Measurements from ENCODE around the gene CNTNAP2. TPM values are rescaled to one million over a fixed set of nuclear protein-coding genes. Genes with fewer than 3 reads are reported as not detected.

CNTNAP2 gene
- total RNA-seq, 4 donors from 2014 or later: 0.91 to 16.0 TPM; not detected in 2

DNA sequence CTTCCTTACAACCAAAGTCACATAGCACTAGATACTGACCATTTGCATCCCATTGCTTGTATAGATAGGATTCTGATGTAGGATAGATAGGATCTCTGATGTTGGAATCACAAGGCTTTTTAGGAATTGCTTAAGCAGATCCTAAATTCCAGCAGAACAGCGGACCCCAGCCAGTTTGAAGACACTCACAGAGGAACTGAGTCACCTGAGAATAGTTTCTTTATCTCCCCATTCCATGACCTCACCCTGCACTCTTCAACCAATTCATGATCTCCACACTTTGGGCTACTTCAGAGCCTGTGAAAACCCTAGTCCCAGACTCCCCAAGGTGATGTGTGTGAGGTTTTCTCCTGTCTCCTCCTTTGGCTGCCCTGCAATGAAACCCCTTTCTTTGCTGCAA is 179.4 kb downstream of the CNTNAP2 start:
- Histone ChIP-seq H3K27me3 (no peaks in the 10 kb centered on the region), H3K9me3 (no peaks in the 10 kb centered on the region), H3K27ac (no peak overlapping the region), H3K36me3 (no peaks in the 10 kb centered on the region), H3K4me3 (no peak overlapping the region), H3K4me1 (no peaks in the 10 kb centered on the region)
- TF ChIP-seq POLR2A (IDR thresholded peaks at IDR 0.05): no peak
- TF ChIP-seq, protein P1, sequence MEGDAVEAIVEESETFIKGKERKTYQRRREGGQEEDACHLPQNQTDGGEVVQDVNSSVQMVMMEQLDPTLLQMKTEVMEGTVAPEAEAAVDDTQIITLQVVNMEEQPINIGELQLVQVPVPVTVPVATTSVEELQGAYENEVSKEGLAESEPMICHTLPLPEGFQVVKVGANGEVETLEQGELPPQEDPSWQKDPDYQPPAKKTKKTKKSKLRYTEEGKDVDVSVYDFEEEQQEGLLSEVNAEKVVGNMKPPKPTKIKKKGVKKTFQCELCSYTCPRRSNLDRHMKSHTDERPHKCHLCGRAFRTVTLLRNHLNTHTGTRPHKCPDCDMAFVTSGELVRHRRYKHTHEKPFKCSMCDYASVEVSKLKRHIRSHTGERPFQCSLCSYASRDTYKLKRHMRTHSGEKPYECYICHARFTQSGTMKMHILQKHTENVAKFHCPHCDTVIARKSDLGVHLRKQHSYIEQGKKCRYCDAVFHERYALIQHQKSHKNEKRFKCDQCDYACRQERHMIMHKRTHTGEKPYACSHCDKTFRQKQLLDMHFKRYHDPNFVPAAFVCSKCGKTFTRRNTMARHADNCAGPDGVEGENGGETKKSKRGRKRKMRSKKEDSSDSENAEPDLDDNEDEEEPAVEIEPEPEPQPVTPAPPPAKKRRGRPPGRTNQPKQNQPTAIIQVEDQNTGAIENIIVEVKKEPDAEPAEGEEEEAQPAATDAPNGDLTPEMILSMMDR (IDR thresholded peaks at IDR 0.05): no peak
- intact Hi-C loops (cut with DNase I; ENCODE audit: low total_unique reads): no loop called here
- no peak for DNase-seq

DNA sequence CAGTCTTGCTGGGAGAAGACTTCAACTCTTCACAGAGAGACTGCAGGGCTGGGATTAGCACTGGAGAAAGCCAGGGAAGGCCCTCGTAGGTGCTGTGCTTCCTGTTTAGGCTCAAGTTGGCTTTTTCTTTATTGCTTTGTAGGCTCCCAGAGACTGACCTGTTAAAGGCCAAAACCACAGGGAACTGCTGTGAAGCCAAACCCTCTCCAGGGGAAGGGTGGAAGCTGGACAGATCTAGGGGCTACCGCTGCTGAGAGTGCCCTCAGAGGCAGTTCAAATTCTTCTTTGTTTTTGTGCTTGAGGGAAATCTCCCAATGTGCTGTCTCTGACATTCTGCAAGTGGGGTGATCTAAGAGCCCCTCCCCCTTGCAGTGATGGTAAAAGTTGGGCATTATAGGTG is 198.4 kb downstream of the CNTNAP2 start:
- H3K4me1 ChIP-seq: no peaks in the 10 kb centered on the region
- H3K27ac ChIP-seq: no peak overlapping the region
- intact Hi-C loops (cut with DNase I; ENCODE audit: low total_unique reads): no loop called here
- no peaks in the 10 kb centered on the region for H3K9me3 ChIP-seq
- TF ChIP-seq, protein P1 (IDR thresholded peaks at IDR 0.05): no peak
- no peak for TF ChIP-seq POLR2A (IDR thresholded peaks at IDR 0.05)
- no peaks in the 10 kb centered on the region for H3K27me3 ChIP-seq
- no peak overlapping the region for H3K4me3 ChIP-seq
- H3K36me3 ChIP-seq: no peaks in the 10 kb centered on the region
- no peak for DNase-seq

DNA sequence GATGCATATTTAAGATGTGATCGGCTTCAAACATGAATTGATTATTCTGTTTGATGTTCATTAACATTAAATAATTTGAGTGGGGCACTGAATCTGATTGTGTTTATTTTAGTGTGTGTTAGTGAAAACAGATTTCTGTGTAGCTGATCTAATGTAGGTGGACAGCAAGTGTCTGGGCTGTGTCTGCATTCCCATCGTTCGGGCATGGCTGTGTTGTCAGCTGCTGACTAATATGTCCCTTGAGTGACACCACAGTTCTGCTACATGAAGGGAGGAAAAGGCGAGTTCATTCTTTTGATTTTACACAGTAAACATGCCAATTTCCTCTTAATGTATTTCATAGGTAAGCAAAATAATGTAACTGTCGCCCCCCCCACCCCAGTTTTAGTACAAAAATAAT is 203.0 kb downstream of the CNTNAP2 start:
- no peak for DNase-seq
- intact Hi-C loops (cut with DNase I; ENCODE audit: low total_unique reads): no loop called here
- Histone ChIP-seq H3K36me3 (no peaks in the 10 kb centered on the region), H3K4me3 (no peak overlapping the region), H3K9me3 (no peaks in the 10 kb centered on the region), H3K4me1 (no peaks in the 10 kb centered on the region), H3K27ac (no peak overlapping the region), H3K27me3 (no peaks in the 10 kb centered on the region)
- no peak for TF ChIP-seq POLR2A (IDR thresholded peaks at IDR 0.05)
- TF ChIP-seq, protein P1 (IDR thresholded peaks at IDR 0.05): no peak

DNA sequence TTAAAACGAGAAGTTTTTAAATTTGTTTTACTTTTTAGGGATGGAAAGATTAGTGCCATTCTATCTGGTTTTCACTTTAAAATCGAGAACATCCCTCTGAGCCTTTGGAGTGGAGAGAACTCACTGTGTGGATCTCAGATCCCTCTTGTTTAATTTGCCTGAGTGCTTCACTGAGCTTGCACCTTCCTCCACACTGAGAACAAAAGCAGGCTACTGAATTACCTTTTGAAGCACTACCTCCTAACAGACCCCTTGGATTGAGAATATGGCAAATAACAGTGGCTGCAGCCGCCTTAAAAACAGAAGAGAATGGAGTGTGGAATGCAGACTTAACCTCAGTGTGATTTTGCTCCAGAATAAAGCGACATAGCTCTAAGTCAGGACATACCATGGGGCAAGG is 204.7 kb downstream of the CNTNAP2 start:
- Histone ChIP-seq H3K9me3 (no peaks in the 10 kb centered on the region), H3K27ac (no peak overlapping the region), H3K27me3 (no peaks in the 10 kb centered on the region), H3K36me3 (no peaks in the 10 kb centered on the region), H3K4me1 (no peaks in the 10 kb centered on the region), H3K4me3 (no peak overlapping the region)
- no peak for DNase-seq
- TF ChIP-seq, protein P1 (IDR thresholded peaks at IDR 0.05): no peak
- TF ChIP-seq POLR2A (IDR thresholded peaks at IDR 0.05): no peak
- intact Hi-C loops (cut with DNase I; ENCODE audit: low total_unique reads): no loop called here

DNA sequence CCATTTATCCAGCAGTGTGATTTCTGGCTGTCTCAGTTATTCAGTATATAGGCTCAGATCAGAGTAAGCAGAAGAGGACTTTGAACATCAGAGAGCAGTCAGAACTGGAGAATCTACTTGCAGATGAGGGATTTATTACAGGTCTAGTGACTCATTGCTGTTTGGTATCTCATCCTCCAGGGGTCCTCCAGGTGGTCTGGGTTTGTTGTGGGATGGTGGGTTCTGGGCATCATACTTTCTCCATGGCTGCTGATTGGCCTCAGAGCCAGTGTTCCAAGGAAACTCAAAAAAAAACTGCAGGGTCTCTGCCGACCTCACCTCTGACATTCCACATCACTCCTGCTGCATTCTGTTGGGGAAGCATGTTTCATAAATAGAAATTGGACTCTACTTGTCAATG is 214.8 kb downstream of the CNTNAP2 start:
- H3K27me3 ChIP-seq: no peaks in the 10 kb centered on the region
- H3K4me1 ChIP-seq: no peaks in the 10 kb centered on the region
- DNase-seq: no peak
- TF ChIP-seq, protein P1 (IDR thresholded peaks at IDR 0.05): no peak
- TF ChIP-seq POLR2A (IDR thresholded peaks at IDR 0.05): no peak
- intact Hi-C loops (cut with DNase I; ENCODE audit: low total_unique reads): no loop called here
- H3K27ac ChIP-seq: no peak overlapping the region
- H3K36me3 ChIP-seq: no peaks in the 10 kb centered on the region
- no peak overlapping the region for H3K4me3 ChIP-seq
- no peaks in the 10 kb centered on the region for H3K9me3 ChIP-seq

All from uterus (tissue), 4 donors.